ENCODE measurements around the gene RAF1.
"Not testable (repeated sequence)": the region's sequence is repeated elsewhere in the genome, so short reads cannot be mapped to it uniquely, and the experiment has no call there.

Gene RAF1

DNA sequence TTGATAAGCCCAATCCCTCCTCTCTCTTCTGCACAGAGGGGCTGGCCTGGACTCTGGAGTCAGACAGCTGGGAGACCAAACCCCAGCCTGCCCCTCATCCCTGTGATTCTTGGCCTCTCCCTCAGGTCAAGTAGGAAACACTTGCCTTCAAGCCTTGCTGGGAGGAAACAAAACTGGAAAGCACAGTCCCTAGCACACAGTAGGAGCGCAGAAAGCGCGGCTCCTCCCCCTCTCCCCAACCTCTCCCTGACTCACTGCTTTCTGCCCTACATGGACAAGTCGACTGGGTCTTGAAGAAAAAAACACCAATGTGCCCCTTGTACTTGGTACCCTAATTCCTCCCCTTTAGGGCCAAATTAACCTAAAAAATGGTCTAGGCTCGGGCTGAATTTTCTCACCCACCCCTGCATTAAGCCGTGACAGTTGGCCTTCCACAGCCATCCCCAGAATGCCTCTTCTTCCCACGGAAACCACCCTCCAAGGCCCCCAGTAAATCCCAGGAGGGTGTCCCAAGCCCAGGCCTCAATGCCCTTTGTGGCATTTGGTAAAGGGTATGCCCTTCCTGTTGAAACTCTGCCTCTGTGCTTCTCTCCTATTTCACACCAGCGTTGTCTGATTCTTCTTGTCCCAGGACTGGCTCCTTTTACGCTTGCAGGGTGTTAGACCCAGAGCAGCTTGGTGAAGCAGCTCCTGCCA lies 11.3 kb upstream of the RAF1 start:
- no peak for DNase-seq

GRCh38 chr3:12673956-12674736 lies 10.2 kb upstream of the RAF1 start:
- not testable (repeated sequence) for DNase-seq

DNA sequence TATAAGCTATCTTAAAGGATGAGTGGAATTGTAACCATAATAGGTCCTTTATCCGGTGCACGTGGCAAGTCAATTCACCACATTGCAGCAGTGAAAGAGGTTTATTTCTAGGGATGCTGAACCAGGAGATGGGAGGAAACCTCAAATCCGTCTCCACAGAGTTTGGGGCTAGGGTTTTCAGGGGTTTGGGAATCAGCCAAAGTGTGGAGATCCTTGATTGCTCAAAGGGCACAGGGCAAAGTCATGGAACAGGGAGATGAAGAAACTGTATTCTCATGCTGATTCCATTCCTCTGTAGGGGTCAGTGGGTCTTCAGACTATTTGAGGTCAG lies 7.2 kb upstream of the RAF1 start:
- no peak for DNase-seq

DNA sequence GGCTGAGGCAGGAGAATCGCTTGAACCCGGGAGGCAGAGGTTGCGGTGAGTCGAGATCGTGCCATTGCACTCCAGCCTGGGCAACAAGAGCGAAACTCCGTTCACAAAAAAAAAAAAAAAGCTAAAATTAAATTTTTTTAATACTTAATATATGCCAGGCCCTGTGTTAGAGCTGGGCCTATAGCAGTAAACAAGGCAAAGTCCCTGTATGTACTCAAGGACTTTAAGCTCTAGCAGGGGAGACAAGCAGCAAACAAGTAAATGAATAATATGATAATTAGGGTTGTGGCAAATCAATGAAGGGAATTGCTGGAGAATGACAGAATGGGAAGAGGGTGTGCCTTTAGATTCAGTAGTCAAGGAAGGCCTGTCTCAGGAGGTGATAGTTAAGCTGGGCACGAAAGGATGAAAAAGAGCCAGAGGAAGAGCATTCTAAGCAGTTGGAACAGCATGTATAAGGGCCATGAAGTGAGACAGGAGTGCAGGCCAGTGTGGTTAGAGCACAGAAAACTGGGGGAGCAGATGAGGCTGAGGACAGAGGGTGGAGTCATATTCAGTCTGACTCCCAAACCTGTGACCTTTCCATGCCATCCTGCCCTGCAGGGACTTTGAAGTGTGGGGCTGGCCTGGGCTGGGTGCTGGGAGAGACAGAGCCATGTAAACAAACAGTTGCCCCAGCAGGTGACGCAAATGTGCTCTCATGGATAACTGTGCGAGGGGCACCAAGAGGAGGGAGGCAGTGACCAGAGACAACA lies 6.6 kb upstream of the RAF1 start:
- DNase-seq: no peak

DNA sequence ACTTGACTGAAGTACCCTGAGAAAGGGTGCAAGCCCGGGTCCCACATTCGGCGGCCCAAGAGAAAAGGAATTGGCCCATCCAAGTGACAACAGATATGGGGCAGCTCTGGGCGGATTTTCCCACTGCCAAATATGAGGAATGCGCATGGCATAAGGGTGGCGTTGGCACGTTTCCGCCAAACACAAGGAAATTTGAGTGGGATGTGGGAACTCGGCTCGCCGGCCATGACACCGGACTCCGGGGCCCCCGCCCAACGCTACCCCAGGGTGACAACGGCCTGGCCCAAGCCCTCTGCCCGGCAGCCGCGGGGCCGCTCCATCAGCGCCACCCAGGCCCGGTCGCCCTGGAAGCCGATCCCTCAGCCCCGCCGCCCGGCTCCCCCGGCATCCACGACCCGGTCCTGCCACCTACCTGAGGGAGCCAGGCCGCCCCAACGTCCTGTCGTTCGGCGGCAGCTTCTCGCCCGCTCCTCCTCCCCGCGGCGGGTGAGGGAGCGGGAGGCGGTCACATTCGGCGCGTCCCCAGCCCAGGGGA lies 449 bp downstream of the RAF1 start:
- no peak for DNase-seq

- peak; percentile 28 for DNase-seq
These were observed 1.1 kb downstream of the RAF1 start for GRCh38 chr3:12662593-12663400.

DNA sequence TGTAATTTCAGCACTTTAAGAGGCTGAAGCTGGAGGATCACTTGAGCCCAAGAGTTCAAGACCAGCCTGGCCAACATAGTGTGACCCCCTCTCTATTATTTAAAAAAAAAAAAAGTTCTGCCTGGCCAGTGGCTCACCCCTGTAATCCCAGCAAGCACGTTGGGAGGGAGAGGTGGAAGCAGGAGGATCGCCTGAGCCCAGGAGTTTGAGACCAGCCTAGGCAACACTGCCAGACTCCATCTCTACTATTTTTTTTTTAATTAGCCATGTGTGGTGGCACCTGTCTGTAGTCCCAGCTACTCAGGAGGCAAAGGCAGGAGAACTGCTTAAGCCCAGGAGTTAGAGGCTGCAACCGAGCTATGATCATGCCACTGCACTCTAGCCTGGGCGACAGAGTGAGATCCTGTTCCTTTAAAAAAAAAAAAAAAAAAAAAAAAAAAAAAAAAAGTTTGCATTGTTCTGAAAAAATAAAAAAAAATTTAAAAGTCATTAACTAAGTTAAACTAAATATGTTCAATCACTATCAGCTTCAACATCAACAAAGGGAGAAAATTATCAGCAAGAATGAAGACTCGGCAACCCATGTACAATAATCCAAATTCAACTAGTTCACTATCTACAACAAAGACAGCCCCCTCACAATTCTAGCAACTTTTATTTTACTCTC lies 1.9 kb downstream of the RAF1 start:
- no peak for DNase-seq

- DNase-seq: not testable (repeated sequence)
These were observed 2.5 kb downstream of the RAF1 start for GRCh38 chr3:12661375-12661774.

- DNase-seq: no peak
These were observed 3.7 kb downstream of the RAF1 start for GRCh38 chr3:12660196-12660595.

GRCh38 chr3:12659316-12660015 lies 4.5 kb downstream of the RAF1 start:
- no peak for DNase-seq

GRCh38 chr3:12658593-12659058 lies 5.3 kb downstream of the RAF1 start:
- DNase-seq: no peak

DNA sequence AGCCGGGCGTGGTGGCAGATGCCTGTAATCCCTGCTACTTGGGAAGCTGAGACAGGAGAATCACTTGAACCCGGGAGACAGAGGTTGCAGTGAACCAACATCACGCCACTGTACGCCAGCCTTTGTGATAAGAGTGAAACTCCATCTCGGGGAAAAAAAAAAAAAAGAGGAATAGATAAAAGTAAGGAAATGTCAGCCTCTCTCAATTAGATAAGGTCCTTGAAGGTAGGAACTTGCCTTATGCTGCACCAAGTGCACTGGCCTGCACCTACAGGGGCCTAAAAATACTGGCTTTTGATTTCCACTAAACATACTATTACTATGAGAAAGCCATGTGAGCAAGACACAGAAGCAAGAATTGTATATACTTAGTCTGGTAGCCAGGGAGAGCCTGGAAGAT lies 7.1 kb downstream of the RAF1 start:
- DNase-seq: no peak

DNA sequence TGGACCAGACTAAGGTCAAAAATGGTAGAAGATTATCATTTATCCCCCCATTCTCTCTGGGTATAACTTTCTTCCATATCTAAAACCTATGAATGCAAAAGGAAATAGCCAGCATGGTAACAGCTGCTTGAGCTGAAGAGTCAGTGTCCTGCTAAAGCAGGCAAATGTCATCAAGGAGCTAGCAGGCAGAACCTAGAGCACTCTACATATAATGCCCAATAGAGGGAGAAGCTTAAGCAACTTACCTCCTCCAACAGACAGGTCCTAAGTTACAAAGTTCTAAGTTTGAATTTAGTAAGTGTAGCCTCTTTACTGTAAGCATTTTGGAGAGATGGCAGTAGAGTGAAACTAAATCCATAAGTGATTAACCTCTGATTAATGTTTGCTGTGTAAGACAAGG lies 7.7 kb downstream of the RAF1 start:
- DNase-seq: no peak

- no peak for DNase-seq
These were observed 8.2 kb downstream of the RAF1 start for GRCh38 chr3:12655701-12656100.

DNA sequence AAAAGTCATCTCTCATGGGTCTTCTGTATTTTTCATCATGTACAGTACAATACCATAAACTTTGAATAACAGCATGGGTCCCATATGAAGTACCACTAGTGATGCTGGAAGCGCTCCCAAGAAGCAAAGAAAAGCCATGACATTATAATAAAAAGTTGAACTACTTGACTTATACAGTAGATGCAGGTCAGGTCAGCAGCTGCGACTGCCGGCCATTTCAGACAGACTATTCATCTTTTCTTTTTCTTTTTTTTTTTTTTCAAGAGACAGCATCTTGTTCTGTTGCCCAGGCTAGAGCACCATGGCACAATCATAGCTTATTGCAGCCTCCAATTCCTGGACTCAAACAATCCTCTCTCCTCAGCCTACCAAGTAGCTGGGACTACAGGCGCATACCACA lies 10.2 kb downstream of the RAF1 start:
- no peak for DNase-seq

GRCh38 chr3:12648384-12648959 lies 15.4 kb downstream of the RAF1 start:
- DNase-seq: no peak

- no peak for DNase-seq
These were observed 19.5 kb downstream of the RAF1 start for GRCh38 chr3:12644331-12644937.

GRCh38 chr3:12643724-12644123 lies 20.2 kb downstream of the RAF1 start:
- DNase-seq: no peak

DNA sequence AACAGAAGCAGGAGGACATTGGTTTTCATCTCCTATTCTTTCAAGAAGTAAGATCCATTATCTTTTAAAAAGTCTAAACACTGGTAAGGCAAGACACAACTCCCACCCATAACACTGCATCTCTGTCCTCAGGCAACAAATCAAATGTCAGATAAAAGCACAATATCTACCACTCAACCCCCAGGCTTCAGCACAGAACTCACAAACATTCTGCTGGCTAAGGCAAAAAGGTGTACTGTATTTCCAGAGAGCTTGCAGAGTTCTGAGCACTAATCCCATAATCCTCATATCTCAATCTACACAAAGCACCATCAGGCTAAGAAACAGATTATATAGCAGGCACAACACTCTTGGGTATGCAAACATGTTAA lies 20.9 kb downstream of the RAF1 start:
- DNase-seq: no peak

GRCh38 chr3:12640853-12641252 lies 23.1 kb downstream of the RAF1 start:
- not testable (repeated sequence) for DNase-seq

DNA sequence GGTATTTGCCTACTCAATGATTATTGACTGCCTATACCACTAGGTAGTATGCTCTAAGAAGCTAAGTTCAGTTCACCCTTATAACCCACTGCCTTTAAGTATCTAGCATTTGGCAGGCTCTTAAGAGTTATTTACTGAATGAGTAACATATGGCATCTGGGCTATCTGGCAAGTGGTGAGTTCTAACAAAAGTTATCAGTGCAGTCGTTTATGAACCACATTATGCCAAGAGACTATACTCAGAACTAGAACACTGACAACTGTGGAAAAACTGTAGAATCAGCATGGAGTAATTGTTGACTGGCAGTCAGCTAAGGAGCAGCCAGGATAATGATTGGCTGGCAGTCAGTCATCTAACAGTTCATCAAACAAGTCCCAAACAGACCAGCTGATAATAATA lies 25.8 kb downstream of the RAF1 start:
- DNase-seq: no peak
